Ovary (tissue), 9 donors: ENCODE data around the gene PAK5. TPM values are rescaled to one million over a fixed set of nuclear protein-coding genes. Genes with fewer than 3 reads are reported as not detected.

Experiments
- DNase-seq, 5 donors: peaks; one replicate each; pipeline ENCODE4 v3.0.0-alpha.2; 2019 to 2020
- H3K27ac ChIP-seq, 2 donors: fragments of 200-600 bp; one replicate each; pipeline versions ENCODE4 v1.5.1 to v1.8.0; 2019 to 2022
- H3K27me3 ChIP-seq: fragments of 200-600 bp; one replicate; pipeline ENCODE4 v1.8.0; 2022
- H3K36me3 ChIP-seq: fragments of 200-600 bp; sonication (generic); one replicate; pipeline ENCODE4 v1.5.1; 2019
- H3K4me1 ChIP-seq: one replicate; pipeline ENCODE4 v1.8.1; 2013; ENCODE audit warnings: mild to moderate bottlenecking, moderate library complexity; ENCODE audit not compliant: insufficient read depth
- H3K4me3 ChIP-seq: fragments of 200-600 bp; sonication (generic); one replicate; pipeline ENCODE4 v1.5.1; 2017
- H3K9me3 ChIP-seq, 2 donors: fragments of 200-600 bp in 1 of 2; sonication (generic) in 1 of 2; one replicate each; pipeline versions ENCODE4 v1.5.1 to v1.8.1; 2013 to 2019; ENCODE audit warnings: mild to moderate bottlenecking in 1 of 2, moderate library complexity in 1 of 2
- CTCF ChIP-seq, 3 donors: fragments of 450-650 bp in 2 of 3; fragments of 200-600 bp in 1 of 3; IDR thresholded peaks; one replicate each; pipeline versions ENCODE4 v1.5.1 to v1.8.0; 2016 to 2022; ENCODE audit warnings: antibody characterized with exemption in 3 of 3, mild to moderate bottlenecking in 1 of 3
- EP300 ChIP-seq: sonication (generic); formaldehyde crosslinking; IDR thresholded peaks from one replicate; pipeline ENCODE4 v1.6.1; 2017; ENCODE audit warnings: antibody characterized with exemption
- POLR2A ChIP-seq: fragments of 450-650 bp; IDR thresholded peaks from one replicate; pipeline ENCODE4 v1.6.1; 2017; ENCODE audit warnings: antibody characterized with exemption, mild to moderate bottlenecking, moderate library complexity
- WGBS, 3 donors: extraction: QIAGEN DNeasy Blood & Tissue Kit in 1 of 3; methylation state at CpG; one replicate each; pipeline versions ENCODE4 v1.1.5 to v1.1.7; 2013 to 2017; 5-methylcytosine and 5-hydroxymethylcytosine counted together
- intact Hi-C, 4 donors: fragments of 100-400 bp; cut with DNase I; formaldehyde crosslinking; loops; one replicate each; pipeline versions ENCODE4 v1.11.0 to v1.15.1; 2022 to 2023
- polyA plus RNA-seq, 2 donors: library from polyadenylated mRNA; stranded (reverse); fragments of 200-250 nt in 1 of 2; fragments of 350-450 nt in 1 of 2; fragmentation: Illumina TruSeq in 1 of 2; extraction: RNeasy Lipid Tissue Mini Kit (QIAGEN cat#74804) in 1 of 2; gene quantifications; one replicate each; pipeline ENCODE4 v1.2.3, GENCODE V29; 2013 to 2014
- total RNA-seq, 7 donors: library from RNA; depleted of rRNA in 2 of 7; stranded (reverse); fragments of >200 nt in 2 of 7; fragmentation: NEBNext Ultra II Directional in 3 of 7; extraction: Animal tissue kit (Norgen Biotek cat#: 25700) in 3 of 7; gene quantifications; one replicate each; pipeline versions ENCODE4 v1.1.0 to v1.2.4, GENCODE V29; 2016 to 2023
- donor health status: DM: no; HTN: no; CAD: no; lungs with moderate emphysema.
- donor health status: DM: no; HTN: no; CAD: no.
- donor health status: Bipolar disorder and iron deficiency.
- donor health status: DM: yes; HTN: yes; CAD: no.
- donor health status: DM: no; HTN: no; CAD: no.
- donor health status: DM: yes; HTN: yes; CAD: no.

The PAK5 gene
- total and polyA plus RNA-seq, 9 donors: under 0.01 to 0.47 (median 0.10) TPM; not detected in 2

- H3K27me3 ChIP-seq: no peaks in the 10 kb centered on the region
- no peak for DNase-seq
- intact Hi-C loops: no loop called here
- H3K4me1 ChIP-seq: no peaks in the 10 kb centered on the region
- H3K27ac ChIP-seq: no peak overlapping the region
- WGBS, 3 donors: 76 to 88% (median 78%) methylated on average over 2 of the region's 2 CpGs
- H3K4me3 ChIP-seq: no peak overlapping the region
- no peaks in the 10 kb centered on the region for H3K9me3 ChIP-seq
- H3K36me3 ChIP-seq: no peaks in the 10 kb centered on the region
- TF ChIP-seq EP300 (no peak), CTCF (IDR thresholded peaks at IDR 0.05) (no peak), POLR2A (no peak)
These were observed 210.3 kb downstream of the PAK5 start for GRCh38 chr20:9628589-9628988.

GRCh38 chr20:9628141-9628540 is 210.7 kb downstream of the PAK5 start:
- no peak for DNase-seq

GRCh38 chr20:9627219-9627618 is 211.7 kb downstream of the PAK5 start:
- no peaks in the 10 kb centered on the region for H3K4me1 ChIP-seq
- no peak overlapping the region for H3K4me3 ChIP-seq
- WGBS, 3 donors: 64 to 85% (median 70%) methylated on average over 3 of the region's 3 CpGs
- no peak for DNase-seq
- intact Hi-C loops: no loop called here
- H3K36me3 ChIP-seq: no peaks in the 10 kb centered on the region
- H3K27me3 ChIP-seq: no peaks in the 10 kb centered on the region
- no peaks in the 10 kb centered on the region for H3K9me3 ChIP-seq
- no peak overlapping the region for H3K27ac ChIP-seq
- no peak for TF ChIP-seq EP300
- TF ChIP-seq CTCF (IDR thresholded peaks at IDR 0.05): no peak
- TF ChIP-seq POLR2A: no peak

More at GRCh38 chr20:9628141-9628540, 210.7 kb downstream of the PAK5 start:
- Histone ChIP-seq H3K9me3 (no peaks in the 10 kb centered on the region), H3K4me1 (no peaks in the 10 kb centered on the region), H3K4me3 (no peak overlapping the region), H3K27me3 (no peaks in the 10 kb centered on the region), H3K27ac (no peak overlapping the region), H3K36me3 (no peaks in the 10 kb centered on the region)
- intact Hi-C loops: no loop called here
- TF ChIP-seq EP300 (no peak), CTCF (IDR thresholded peaks at IDR 0.05) (no peak), POLR2A (no peak)

- intact Hi-C loops: no loop called here
- Histone ChIP-seq H3K4me1 (no peaks in the 10 kb centered on the region), H3K27ac (no peak overlapping the region), H3K36me3 (no peaks in the 10 kb centered on the region), H3K27me3 (no peaks in the 10 kb centered on the region), H3K4me3 (no peak overlapping the region), H3K9me3 (no peaks in the 10 kb centered on the region)
- TF ChIP-seq POLR2A (no peak), CTCF (IDR thresholded peaks at IDR 0.05) (no peak), EP300 (no peak)
- WGBS, 3 donors: 77 to 84% (median 83%) methylated on average over 3 of the region's 3 CpGs
- no peak for DNase-seq
These were observed 212.5 kb downstream of the PAK5 start for GRCh38 chr20:9626357-9626756.
